GM18526 (cell line): ENCODE data around the gene KRTAP4-6.
"Not testable (repeated sequence)": the region's sequence is repeated elsewhere in the genome, so short reads cannot be mapped to it uniquely, and the experiment has no call there.

ENCODE experiments used
- POLR2A ChIP-seq: IDR thresholded peaks from 3 replicates; pipeline ENCODE4 v1.6.1; 2011; ENCODE audit not compliant: insufficient read length; ENCODE audit errors: extremely low read depth

KRTAP4-6 gene

DNA sequence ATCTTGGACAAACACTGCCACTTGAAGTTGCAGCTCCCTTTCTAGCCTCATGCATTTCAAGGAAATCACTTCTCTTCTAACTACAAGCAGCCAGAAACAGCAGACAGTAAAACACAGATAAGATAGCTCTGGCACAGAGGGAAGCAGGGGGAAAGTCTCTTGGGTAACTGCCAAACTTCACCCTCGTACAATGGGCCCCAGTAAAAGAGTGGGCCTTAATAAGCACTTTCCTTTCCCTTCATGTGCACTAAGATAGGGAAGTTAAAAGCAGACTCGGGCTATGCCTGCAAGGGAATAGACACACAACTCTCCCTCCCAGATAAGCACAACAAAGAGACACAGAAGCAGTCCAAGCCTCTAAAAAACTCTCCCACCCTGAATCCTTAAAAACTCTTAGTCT, 13.5 kb upstream of the KRTAP4-6 start:
- TF ChIP-seq POLR2A, result no peak

DNA sequence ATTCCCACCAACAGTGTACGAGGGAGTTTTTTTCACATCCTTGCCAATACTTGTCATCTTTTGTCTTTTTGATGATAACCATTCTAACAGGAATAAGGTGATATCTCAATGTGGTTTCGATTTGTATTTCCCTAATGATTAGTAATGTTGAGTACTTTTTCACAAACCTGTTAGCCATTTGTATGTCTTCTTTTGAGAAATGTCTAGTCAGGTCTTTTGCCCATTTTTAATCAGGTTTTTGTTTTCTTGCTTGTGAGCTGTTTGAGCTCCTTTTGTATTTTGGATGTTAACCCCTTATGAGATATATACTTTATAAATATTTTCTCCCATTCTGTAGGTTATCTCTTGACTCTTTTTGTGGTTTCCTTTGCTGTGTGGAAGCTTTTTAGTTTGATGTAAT, 11.2 kb upstream of the KRTAP4-6 start:
- no peak for TF ChIP-seq POLR2A

DNA sequence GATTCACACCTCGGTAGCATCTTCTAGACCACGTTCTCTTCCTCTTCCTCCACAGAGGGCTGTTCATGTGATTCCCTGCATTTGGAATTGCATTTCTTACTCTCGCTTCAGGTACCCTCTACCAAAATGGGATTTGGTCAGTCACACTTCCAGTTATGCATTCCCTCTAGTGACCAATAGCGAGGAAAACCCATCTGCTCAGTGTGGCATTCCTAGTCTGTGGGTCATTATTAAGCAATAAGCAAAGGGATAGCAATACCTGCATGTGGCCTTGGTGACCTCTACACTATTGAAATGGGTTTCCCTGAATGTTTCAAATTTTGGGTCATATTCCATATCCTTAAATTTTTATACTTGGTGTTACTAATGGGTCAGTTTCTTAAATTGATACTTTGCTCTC, 9.7 kb upstream of the KRTAP4-6 start:
- TF ChIP-seq POLR2A, result no peak

DNA sequence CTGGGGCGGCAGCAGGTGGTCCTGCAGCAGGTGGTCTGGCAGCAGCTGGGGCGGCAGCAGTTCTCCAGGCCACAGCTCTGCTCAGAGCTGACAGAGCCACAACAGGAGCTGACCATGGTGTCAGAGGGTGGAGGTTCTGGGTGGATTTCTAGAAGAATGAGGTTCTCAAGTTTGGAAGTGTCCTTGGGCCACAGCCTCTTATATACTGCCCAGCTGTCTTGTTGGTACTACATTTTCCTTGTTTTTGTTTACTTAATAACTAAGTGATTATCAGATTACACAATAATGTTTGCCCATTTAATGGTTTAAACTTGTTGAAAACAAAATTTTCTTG, 9.3 kb upstream of the KRTAP4-6 start, which contains the start of gene KRTAP4-5:
KRTAP4-5 (minus strand) TSS at position 174 of the 334 bp plus-strand sequence; CDS start at position 116, 58 bp downstream.
- no peak for TF ChIP-seq POLR2A

DNA sequence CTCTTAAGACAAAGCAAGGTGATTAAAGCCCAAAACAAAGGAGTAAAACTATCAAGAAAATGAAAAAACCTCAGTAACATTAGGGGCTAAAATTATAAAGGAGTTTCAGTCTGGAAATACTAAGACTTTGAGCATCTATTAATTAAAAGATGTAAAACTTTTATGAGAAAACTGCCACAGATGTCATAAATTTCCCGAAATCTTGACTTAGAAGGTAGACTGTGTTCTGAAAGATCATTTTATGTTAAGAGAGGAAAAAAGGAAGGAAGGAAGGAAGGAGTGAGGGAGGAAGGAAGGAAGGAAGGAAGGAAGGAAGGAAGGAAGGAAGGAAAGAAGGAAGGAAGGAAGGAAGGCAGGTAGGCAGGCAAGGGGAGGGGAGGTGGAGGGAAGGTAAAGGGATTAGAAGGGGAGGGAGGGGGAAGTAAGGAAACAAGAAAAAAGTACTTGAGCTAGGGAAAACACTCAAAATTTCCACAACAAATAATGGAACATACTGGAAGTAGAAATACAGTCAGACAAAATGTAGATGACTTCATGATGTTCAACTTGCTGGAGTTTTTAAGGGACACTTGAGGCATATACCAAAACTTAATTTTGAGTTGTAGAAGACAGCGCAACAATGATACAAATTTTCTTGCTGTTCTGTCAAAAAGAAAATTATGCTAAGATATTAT, 7.3 kb upstream of the KRTAP4-6 start:
- no peak for TF ChIP-seq POLR2A

DNA sequence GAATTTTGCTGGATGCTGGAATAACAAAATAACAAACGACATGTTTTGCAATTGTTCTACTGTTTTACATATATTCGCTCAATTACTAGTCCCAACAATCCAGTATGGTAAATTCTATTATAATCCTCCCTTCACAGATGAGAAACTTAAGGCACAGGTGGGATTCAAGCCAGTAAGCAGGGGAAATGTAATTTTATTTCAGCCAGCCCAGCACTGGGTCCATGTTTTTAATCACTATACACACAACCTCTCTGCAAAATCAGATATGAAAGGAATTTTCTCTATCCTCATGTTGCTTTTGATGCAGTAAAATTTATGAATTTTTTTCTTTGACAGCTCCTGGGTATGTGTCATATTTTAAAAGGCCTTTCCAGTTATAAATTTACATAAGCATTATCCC, 4.9 kb upstream of the KRTAP4-6 start:
- no peak for TF ChIP-seq POLR2A

DNA sequence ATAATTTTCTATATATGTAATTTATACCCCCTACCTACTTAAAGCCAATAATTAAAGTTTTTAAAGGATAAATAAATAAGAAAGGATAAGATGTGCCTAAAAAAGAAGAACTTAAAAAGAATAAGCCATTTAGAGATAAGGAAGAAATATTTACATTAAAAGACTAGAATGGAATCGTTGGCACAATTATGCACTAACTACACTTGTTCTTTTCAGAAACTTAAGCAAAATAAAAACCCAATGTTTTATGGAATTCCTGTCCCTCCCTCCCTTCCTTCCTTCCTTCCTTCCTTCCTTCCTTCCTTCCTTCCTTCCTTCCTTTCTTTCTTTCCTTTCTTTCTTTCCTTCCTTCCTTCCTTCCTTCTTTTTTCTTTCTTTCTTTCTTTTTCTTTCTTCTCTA, 4.5 kb upstream of the KRTAP4-6 start:
- no peak for TF ChIP-seq POLR2A

DNA sequence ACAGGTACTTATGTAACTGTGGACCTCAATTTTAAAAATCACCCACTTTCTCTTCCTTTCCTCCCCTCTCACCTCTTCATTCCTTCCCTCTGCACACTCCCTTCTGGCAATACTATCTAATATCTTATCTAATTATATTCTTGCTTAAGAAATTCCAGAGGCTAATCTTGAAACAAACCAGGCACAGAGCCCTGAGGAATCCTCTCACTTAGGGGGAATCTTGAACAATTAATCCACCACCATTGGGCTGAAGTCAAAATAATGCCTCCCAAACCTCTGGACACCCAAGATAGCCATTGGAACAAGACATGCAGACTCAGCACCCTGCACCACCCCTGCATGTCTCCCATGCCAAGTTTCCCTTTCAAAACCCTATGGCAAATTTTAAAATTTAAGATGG, 1.0 kb upstream of the KRTAP4-6 start:
- no peak for TF ChIP-seq POLR2A

DNA sequence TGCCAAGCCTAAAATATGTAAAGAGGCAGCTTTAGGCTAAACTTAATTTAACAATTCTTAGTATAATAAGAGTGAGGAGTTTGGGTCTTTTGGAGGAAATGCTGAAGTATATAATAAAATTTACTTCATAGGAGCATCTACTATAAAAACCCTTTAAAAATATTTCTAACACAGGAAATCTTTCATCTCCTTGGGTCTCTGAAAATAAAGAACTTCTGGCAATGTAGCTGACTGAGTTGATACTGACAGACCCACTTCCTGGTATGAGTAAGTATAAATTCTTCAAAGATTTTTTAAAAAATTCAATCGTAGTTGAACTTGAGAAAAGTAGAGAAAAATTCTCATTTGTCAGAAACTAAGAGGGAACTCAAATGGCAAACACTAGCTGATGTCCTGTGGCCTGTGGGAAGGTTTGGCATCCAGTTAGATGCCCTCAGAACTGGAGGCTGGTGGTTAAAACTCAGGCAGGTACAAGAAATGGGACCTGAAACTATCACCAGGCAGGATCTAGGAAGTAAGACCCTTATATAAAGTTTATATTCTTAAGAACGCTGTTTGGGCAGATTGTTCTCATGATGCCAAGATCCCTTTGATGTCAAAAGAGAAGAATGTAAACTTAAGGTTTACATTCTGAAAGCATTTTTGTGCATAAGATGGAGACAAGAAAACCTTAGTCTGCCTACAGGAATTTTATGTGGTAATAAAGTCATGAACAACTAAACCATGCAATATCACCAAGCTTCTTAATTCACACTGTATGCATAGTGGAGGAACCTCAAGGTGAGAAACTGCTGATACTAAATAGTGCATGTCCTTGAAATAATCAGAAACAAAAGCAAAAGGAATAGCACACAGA, 6.2 kb downstream of the KRTAP4-6 start:
- no peak for TF ChIP-seq POLR2A

DNA sequence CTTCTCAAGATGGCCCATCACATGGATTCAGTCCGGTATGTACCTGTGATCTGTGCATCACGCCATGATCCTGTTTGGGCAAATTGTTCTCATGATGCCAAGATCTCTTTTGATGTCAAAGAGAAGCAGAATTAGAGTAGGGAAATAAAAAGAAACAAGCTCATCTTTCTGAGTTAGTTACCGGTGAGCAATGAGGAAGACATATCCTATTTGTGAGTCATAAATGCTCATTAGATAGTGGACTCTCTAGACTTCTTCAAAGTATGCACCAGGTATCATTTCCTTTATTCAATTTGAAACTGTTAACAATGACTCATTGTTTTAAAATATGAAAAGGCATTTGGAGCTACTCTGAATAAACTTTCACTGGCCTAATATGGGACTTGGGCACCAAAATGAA, 8.4 kb downstream of the KRTAP4-6 start:
- no peak for TF ChIP-seq POLR2A

DNA sequence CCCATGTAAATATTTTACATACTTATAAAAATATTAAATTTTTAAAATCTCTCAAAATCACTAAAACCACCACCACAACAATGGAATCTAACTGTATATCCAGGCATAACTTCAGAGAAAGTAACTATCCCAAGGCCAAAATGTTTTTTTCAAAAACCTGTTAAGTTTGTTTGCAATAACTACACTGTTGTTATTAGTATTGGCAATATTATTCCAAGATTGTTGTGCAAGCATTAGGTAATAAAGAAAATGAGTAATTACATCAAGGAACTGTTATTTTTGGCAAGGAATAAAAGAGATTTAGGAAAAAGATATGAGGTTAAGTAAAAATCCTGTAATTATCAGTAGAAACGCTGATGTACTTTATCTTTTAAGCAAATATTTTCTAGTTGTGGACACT, 13.0 kb downstream of the KRTAP4-6 start:
- no peak for TF ChIP-seq POLR2A

DNA sequence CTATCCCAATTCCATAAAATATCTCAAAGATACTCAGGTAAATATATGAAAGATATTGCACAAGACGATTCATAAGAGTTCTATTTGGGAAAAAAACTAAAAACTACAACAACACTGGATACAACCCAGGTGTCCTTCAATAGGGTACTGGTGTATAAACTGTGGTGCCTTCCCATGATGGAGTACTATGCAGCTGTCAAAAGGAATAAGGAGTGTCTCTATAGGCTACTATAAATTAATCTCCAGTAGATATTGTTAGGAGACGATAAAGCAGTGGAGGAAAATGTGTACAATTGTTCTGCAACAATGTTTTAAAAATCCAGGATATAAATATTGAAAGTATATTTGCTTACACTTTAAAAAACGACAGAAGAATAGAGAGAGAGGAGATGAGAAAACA, 13.9 kb downstream of the KRTAP4-6 start:
- no peak for TF ChIP-seq POLR2A

DNA sequence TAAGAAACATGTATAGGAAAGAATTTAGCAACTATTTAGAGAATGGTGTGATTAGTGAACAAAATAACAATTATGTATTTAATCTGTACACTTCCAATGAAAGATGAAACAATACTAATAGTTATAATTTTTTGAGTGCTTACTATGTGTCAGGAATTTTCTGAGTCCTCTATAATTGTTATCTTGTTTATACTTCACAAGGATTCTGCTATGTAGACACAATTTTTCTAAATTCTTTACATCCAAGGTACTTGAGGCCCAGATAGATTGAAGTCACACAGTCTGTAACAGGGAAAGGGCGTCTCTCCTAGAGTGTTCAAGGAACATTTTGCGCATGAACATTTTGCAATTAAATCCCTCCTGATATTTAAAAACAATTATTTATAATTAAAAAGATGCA, 15.3 kb downstream of the KRTAP4-6 start:
- no peak for TF ChIP-seq POLR2A

DNA sequence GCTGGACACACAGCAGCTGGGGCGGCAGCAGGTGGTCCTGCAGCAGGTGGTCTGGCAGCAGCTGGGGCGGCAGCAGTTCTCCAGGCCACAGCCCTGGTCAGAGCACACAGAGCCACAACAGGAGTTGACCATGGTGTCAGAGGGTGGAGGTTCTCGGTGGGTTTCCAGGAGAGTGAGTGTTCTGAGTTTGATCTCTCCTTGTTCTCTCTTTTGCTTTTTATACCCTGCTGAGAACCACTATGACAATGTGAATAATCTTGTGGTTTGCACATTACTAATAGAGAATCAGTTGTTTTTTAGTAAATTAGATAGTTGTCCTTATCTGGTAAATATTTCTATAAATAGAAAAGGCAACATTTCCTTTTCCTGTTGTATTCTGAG, 16.4 kb downstream of the KRTAP4-6 start, which contains the start of gene KRTAP4-12:
KRTAP4-12 (minus strand) TSS at position 192 of the 381 bp plus-strand sequence; CDS start at position 132, 60 bp downstream.
- TF ChIP-seq POLR2A, result not testable (repeated sequence)

DNA sequence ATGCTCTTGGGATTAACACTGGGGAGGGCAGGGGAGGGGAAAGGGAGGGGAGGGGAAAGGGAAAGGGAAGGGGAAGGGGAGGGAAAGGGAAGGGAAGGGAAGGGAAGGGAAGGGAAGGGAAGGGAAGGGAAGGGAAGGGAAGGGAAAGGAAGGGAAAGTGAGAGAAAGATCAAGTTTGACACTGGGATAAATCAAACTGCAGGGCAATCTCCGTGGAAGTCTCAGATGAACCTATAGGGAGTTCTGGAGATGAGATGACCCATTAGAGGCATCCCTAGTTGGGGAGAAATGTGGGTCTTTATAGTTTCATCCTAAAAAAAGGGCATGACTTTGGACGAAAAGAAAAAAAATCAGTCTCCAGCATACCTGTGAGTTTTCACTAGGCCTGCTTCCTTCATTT, 18.6 kb downstream of the KRTAP4-6 start:
- no peak for TF ChIP-seq POLR2A

DNA sequence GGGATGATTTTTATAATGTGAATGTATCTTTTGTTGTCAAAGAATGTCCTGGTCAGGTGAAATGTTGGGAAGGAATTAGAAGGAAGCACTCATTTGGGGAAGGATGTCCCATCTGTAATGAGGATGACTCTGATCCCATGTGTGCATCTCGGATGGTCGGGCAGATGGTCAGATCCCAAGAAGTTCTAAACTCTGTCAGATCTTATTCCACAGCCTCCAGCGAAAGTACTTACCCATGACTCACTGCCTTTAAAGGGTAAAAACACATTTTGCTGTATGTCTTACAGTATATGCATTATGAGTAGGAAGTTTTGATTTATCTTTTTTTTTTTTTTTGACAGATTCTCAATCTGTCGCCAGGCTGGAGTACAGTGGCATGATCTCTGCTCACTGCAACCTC, 21.6 kb downstream of the KRTAP4-6 start:
- TF ChIP-seq POLR2A, result no peak
